Spleen (tissue), 11 donors: ENCODE measurements around the gene OR5H2. TPM values are rescaled to one million over a fixed set of nuclear protein-coding genes. Genes with fewer than 3 reads are reported as not detected.

Experiments used
- DNase-seq: peaks from one replicate; pipeline ENCODE4 v3.0.0-alpha.2; 2020
- H3K27ac ChIP-seq, 8 donors: fragments of 200-600 bp; sonication (generic) in 7 of 8; 1 replicate in 4 of 8; 2 replicates in 4 of 8; pipeline versions ENCODE4 v1.5.0 to v1.8.0; 2016 to 2021; ENCODE audit warnings: inconsistent platforms in 4 of 8, mild to moderate bottlenecking in 4 of 8, moderate library complexity in 1 of 8
- H3K27me3 ChIP-seq, 7 donors: fragments of 200-600 bp; sonication (generic) in 6 of 7; replicated peaks in 1 of 7; 1 replicate in 4 of 7; 2 replicates in 3 of 7; pipeline versions ENCODE4 v1.5.0 to v1.8.0; 2016 to 2021; ENCODE audit warnings: inconsistent platforms in 3 of 7, mild to moderate bottlenecking in 1 of 7
- H3K36me3 ChIP-seq, 6 donors: fragments of 200-600 bp; sonication (generic) in 5 of 6; 1 replicate in 4 of 6; 2 replicates in 2 of 6; pipeline versions ENCODE4 v1.5.0 to v1.8.0; 2016 to 2021; ENCODE audit warnings: inconsistent platforms in 2 of 6
- H3K4me1 ChIP-seq, 6 donors: fragments of 200-600 bp; sonication (generic) in 5 of 6; 1 replicate in 3 of 6; 2 replicates in 3 of 6; pipeline versions ENCODE4 v1.5.0 to v1.8.0; 2016 to 2021; ENCODE audit warnings: inconsistent platforms in 3 of 6
- H3K4me3 ChIP-seq, 8 donors: fragments of 200-600 bp; sonication (generic) in 7 of 8; 1 replicate in 4 of 8; 2 replicates in 4 of 8; pipeline versions ENCODE4 v1.5.0 to v1.8.0; 2016 to 2021; ENCODE audit warnings: inconsistent platforms in 4 of 8, mild to moderate bottlenecking in 4 of 8, moderate library complexity in 2 of 8
- H3K9me3 ChIP-seq, 8 donors: fragments of 200-600 bp; sonication (generic) in 7 of 8; 1 replicate in 4 of 8; 2 replicates in 4 of 8; pipeline versions ENCODE4 v1.5.0 to v1.8.0; 2016 to 2021; ENCODE audit warnings: inconsistent platforms in 4 of 8
- POLR2A ChIP-seq, 3 donors: fragments of 450-650 bp; IDR thresholded peaks; one replicate each; pipeline ENCODE4 v1.5.1; 2017; ENCODE audit warnings: antibody characterized with exemption in 3 of 3, mild to moderate bottlenecking in 1 of 3
- POLR2AphosphoS5 ChIP-seq, 3 donors: sonication (generic); formaldehyde crosslinking; IDR thresholded peaks; one replicate each; pipeline ENCODE4 v1.5.1; 2017; ENCODE audit warnings: antibody characterized with exemption in 3 of 3
- WGBS, 5 donors: extraction: QIAGEN DNeasy Blood & Tissue Kit in 3 of 5; methylation state at CpG; one replicate each; pipeline versions ENCODE4 v1.1.5 to v1.1.7; 2013 to 2018; 5-methylcytosine and 5-hydroxymethylcytosine counted together
- intact Hi-C: fragments of 100-400 bp; cut with DNase I; formaldehyde crosslinking; loops from one replicate; pipeline ENCODE4 v1.15.0; 2023; ENCODE audit warnings: low total_unique reads
- polyA plus RNA-seq, 3 donors: library from polyadenylated mRNA; stranded (reverse); fragments of 200-250 nt; gene quantifications; one replicate each; pipeline ENCODE4 v1.2.1, GENCODE V29; 2013
- total RNA-seq, 7 donors: library from RNA; depleted of rRNA in 3 of 7; stranded (reverse); fragments of >200 nt in 3 of 7; fragmentation: NEBNext Ultra II Directional in 4 of 7; extraction: Animal tissue kit (Norgen Biotek cat#: 25700) in 4 of 7; gene quantifications; one replicate each; pipeline versions ENCODE4 v1.1.0 to v1.2.1, GENCODE V29; 2016 to 2021
- TF ChIP-seq, protein P1 (sequence below), 11 experiments: fragments of 200-600 bp in 7 of 11; fragments of 450-650 bp in 4 of 11; sonication (generic) in 4 of 11; IDR thresholded peaks in 8 of 11; conservative IDR thresholded peaks in 3 of 11; 1 replicate in 7 of 11; 2 replicates in 4 of 11; pipeline versions ENCODE4 v1.4.0 to v1.8.0; 2016 to 2021; ENCODE audit warnings: antibody characterized with exemption in 11 of 11, inconsistent platforms in 4 of 11, mild to moderate bottlenecking in 1 of 11
- donor health status: healthy with polysubstance abuse.
- donor health status: DM: no; HTN: no; CAD: no; lungs with moderate emphysema.
- donor health status: DM: no; HTN: no; CAD: no.
- donor health status: Bipolar disorder and iron deficiency.
- donor health status: healthy.
- donor health status: DM: no; HTN: no; CAD: no.
- donor health status: DM: yes; HTN: yes; CAD: no.

OR5H2 gene
- total and polyA plus RNA-seq, 10 donors = not detected

GRCh38 chr3:98323425-98323824 lies 41.1 kb downstream of the OR5H2 start:
- Histone ChIP-seq H3K27me3 (peaks cover 0 to 3% (median 0%) of the 10 kb centered on the region in 7 donors), H3K4me1 (no peaks in the 10 kb centered on the region), H3K9me3 (no peaks in the 10 kb centered on the region), H3K4me3 (no peak overlapping the region), H3K27ac (no peak overlapping the region), H3K36me3 (no peaks in the 10 kb centered on the region)
- TF ChIP-seq, protein P1, sequence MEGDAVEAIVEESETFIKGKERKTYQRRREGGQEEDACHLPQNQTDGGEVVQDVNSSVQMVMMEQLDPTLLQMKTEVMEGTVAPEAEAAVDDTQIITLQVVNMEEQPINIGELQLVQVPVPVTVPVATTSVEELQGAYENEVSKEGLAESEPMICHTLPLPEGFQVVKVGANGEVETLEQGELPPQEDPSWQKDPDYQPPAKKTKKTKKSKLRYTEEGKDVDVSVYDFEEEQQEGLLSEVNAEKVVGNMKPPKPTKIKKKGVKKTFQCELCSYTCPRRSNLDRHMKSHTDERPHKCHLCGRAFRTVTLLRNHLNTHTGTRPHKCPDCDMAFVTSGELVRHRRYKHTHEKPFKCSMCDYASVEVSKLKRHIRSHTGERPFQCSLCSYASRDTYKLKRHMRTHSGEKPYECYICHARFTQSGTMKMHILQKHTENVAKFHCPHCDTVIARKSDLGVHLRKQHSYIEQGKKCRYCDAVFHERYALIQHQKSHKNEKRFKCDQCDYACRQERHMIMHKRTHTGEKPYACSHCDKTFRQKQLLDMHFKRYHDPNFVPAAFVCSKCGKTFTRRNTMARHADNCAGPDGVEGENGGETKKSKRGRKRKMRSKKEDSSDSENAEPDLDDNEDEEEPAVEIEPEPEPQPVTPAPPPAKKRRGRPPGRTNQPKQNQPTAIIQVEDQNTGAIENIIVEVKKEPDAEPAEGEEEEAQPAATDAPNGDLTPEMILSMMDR (IDR thresholded peaks at IDR 0.05 in 8 of 11, conservative IDR thresholded peaks at IDR 0.05 in 3 of 11) = no peak
- no peak for TF ChIP-seq POLR2AphosphoS5 (IDR thresholded peaks at IDR 0.05)
- TF ChIP-seq POLR2A (IDR thresholded peaks at IDR 0.05) = no peak
- DNase-seq = no peak
- intact Hi-C loops = no loop called here

DNA sequence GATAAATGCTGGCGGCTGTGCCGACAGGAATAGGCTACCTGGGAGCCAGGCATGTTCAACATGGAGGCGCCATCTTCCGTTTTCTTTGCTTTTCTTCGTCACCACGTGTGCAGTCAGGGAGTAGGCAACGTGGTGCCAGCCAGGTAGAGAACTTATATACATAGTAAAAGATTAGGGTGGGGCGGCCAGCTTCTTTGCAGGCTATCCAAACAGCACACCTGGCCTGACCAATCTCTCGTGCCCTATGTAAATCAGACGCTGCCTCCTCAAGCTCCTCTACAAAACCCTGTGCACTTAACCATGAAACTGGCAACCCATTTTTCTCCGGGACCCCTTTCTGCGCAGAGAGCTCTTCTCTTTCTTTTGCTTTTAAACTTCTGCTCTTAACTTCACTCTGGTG lies 42.8 kb downstream of the OR5H2 start:
- Histone ChIP-seq H3K4me3 (no peak overlapping the region), H3K27ac (no peak overlapping the region), H3K36me3 (no peaks in the 10 kb centered on the region), H3K27me3 (peaks cover 0 to 14% (median 0%) of the 10 kb centered on the region in 7 donors), H3K9me3 (no peaks in the 10 kb centered on the region), H3K4me1 (no peaks in the 10 kb centered on the region)
- TF ChIP-seq POLR2A (IDR thresholded peaks at IDR 0.05) (no peak), POLR2AphosphoS5 (IDR thresholded peaks at IDR 0.05) (no peak)
- TF ChIP-seq, protein P1 (IDR thresholded peaks at IDR 0.05 in 8 of 11, conservative IDR thresholded peaks at IDR 0.05 in 3 of 11) = no peak
- DNase-seq = no peak
- intact Hi-C loops = no loop called here
- 86 to 93% (median 89%) methylated on average over 12 of the region's 12 CpGs for WGBS, 5 donors

DNA sequence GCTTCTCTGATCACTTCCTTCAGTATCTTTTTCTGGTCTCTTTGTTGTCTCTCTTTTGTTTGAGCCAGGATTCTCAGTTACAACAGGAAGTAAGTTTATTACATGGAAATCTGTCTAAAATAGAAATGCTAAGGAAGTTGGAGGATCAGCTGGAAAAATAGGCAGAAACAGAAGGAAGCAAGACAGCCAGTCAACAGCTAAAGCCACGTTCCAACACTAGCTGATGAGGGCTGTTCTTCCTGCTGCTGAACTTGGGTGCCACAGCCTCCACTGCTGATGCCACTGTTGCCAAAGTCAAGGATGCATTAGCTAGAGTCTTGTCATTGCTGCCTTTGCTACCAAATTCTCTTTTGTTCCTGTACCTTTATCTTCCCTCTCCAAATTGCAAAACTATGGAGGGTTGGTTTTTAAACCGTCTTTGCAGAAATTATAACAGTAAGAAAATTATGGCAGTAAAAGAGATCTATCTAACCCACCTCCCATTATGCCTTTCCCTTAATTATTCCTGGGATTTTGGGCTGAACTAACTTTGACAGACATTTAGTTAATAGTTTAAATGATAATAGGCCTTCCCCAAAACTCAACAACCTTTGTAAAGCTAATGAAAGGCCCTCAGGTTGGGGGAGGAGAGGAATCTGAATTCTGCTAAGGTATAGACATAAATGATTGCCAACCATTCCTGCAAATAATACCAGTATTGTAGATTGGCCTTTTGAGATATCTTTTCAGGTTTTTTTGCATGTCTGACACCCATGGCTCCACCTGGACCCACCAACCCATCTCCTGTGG lies 44.0 kb downstream of the OR5H2 start:
- DNase-seq = no peak

DNA sequence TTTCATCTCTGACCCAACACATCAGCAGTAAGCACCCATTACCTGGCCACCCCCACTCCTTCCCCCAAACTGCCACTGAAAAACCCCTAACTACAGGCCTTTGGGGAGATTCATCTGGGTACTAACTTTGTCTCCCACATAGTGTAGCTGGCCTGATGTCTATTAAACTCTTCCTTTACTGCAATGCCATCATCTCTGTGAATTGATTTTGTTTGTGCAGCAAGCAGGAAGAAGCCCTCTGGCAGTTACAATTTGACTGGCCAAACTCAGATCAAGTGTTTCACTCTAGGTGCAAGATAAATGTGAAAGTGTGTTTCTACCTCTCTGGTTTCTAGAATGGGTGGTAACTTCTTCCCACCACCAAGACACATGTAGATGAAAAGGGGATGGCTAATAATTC lies 44.6 kb downstream of the OR5H2 start:
- intact Hi-C loops = no loop called here

More for the DNA sequence above, 44.0 kb downstream of the OR5H2 start:
- Histone ChIP-seq H3K4me1 (no peaks in the 10 kb centered on the region), H3K27ac (no peak overlapping the region), H3K4me3 (no peak overlapping the region), H3K27me3 (peaks cover 0 to 14% (median 0%) of the 10 kb centered on the region in 7 donors), H3K9me3 (no peaks in the 10 kb centered on the region), H3K36me3 (no peaks in the 10 kb centered on the region)
- intact Hi-C loops = no loop called here
- TF ChIP-seq POLR2AphosphoS5 (IDR thresholded peaks at IDR 0.05) (no peak), POLR2A (IDR thresholded peaks at IDR 0.05) (no peak)
- TF ChIP-seq, protein P1 (IDR thresholded peaks at IDR 0.05 in 8 of 11, conservative IDR thresholded peaks at IDR 0.05 in 3 of 11) = no peak
- 55 to 71% (median 59%) methylated on average over 2 of the region's 2 CpGs for WGBS, 5 donors

More for the DNA sequence above, 44.6 kb downstream of the OR5H2 start:
- peaks cover 0 to 14% (median 0%) of the 10 kb centered on the region in 7 donors for H3K27me3 ChIP-seq
- DNase-seq = no peak
- H3K27ac ChIP-seq = no peak overlapping the region
- H3K36me3 ChIP-seq = no peaks in the 10 kb centered on the region
- H3K4me3 ChIP-seq = no peak overlapping the region
- no peaks in the 10 kb centered on the region for H3K9me3 ChIP-seq
- no peaks in the 10 kb centered on the region for H3K4me1 ChIP-seq
- TF ChIP-seq POLR2AphosphoS5 (IDR thresholded peaks at IDR 0.05) (no peak), POLR2A (IDR thresholded peaks at IDR 0.05) (no peak)
- TF ChIP-seq, protein P1 (IDR thresholded peaks at IDR 0.05 in 8 of 11, conservative IDR thresholded peaks at IDR 0.05 in 3 of 11) = no peak
